Superior temporal gyrus (tissue), 1 donor: ENCODE data around the gene CD247.
A peak's percentile ranks its signal among the peaks of the same experiment; 100 is the strongest.

Experiments
- DNase-seq: peaks from one replicate; pipeline ENCODE4 v3.0.0-alpha.2; 2016; ENCODE audit errors: extremely low spot score

CD247 gene

DNA sequence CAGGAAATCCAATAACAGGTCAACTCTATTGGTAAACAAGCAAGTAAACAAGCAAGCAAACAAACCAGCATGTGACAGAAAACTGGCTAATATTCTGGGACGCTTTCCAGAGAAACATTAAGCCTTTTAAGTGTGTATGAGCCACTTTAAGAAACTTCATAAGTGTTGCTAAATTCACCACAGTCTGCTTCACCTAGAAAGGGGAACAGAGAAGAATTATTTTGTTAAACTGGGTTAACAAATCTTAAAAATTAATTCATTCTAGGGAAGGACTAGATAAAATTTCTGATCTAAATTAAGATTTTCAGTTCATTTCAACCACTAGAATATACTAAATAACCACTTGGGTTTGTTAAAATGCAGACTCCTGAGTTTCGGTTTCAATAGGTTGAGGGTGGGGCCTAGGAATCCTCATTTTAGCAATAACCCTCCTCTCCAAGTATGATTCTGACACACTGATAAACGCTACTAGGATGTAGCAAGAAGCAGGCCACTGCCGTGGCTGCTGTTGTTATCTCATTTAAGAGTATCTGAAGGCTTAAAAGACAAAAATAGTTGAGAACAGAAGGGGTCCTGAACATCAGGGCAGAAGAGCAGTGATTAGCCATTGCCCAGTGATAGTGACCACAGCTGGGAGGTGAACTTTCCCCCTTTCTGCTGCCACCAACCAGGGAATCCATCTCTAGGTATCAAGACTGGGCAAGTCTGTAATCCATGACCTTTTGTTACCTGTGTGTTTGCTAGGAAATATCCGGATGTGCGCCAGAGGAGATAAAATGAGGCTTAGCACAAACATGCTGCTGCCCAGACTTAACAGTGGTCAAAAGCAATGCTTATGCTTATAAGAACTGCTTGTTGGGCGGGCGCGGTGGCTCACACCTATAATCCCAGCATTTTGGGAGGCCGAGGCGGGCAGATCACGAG, 24.0 kb upstream of the CD247 start:
- DNase-seq = no peak

DNA sequence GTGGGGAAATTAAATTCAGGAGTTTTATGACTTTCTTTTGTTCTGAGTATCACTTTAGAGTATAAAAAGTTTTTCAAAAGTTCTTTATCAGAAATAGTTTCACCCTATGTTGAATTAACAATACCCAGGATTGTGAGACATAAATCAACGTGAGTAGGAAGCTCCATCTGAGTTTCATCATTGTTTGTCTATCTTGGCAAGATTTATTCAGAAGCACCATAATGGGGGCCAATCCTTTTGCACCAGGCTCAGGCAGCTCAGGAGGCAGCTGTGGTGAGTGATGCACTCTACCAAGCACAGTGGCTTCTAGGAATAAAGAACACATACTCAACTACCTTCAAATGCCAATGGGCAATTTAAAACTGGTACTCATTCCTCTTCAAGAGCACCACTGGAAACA, 23.3 kb upstream of the CD247 start:
- no peak for DNase-seq

DNA sequence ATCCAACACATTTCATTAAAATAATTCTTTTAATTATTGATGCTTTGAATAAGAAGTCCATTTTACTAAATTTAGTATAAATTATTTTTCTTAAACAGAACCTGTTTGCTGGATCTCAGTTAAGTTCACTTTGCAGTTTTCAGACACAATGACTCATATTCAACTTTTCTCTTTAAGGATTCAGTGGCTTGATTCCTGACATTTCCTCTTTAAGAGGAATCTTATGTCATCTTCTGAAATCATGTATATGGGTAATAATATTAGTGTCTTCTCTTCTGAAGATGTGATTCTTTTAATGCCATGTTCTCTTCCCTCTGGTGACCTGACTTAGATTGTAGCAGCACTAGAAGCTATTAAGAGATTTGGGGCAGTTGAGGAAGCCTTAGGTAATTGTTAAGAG, 22.7 kb upstream of the CD247 start:
- no peak for DNase-seq

DNA sequence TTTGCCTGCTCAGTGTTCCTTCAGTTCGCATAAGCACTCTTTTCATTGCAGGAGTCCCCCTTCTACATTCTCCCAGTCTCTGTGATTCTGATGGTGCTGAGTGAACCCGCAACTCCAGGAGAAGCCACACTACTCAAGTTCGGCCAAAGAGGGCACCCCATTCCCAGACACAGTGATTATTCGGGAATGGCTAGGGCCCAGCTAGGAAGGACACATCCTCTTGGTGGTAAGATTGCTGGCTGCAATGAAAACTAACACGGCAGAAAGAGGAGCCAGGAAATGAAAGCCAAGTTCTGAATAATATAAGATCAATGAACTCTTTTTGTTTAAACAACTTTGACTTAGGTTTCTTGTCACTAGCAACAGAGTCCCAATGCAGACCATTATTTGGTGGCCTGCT, 20.3 kb upstream of the CD247 start:
- peak; percentile 17 for DNase-seq

DNA sequence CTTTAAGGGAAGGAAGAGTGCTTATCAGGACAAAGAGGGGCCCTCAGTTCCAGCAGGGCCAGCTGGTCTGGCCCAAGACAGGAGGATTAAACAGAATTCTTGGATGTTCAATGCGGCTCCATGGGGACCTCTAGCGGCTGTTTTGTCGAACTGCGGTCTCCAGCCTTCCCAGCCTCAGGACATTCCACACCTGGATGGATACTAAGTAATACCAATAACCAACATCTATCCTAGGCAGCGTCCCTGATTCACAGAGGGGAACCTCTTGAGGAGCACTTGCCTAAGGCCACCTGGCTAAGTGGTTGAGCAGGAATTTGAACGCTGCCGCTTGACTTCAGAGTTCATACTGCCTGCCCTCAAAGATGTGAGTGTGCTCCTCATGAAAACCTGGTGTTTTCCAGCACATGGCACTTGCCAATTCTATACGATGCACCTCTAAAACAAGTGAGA, 15.5 kb upstream of the CD247 start:
- peak; percentile 92 for DNase-seq

DNA sequence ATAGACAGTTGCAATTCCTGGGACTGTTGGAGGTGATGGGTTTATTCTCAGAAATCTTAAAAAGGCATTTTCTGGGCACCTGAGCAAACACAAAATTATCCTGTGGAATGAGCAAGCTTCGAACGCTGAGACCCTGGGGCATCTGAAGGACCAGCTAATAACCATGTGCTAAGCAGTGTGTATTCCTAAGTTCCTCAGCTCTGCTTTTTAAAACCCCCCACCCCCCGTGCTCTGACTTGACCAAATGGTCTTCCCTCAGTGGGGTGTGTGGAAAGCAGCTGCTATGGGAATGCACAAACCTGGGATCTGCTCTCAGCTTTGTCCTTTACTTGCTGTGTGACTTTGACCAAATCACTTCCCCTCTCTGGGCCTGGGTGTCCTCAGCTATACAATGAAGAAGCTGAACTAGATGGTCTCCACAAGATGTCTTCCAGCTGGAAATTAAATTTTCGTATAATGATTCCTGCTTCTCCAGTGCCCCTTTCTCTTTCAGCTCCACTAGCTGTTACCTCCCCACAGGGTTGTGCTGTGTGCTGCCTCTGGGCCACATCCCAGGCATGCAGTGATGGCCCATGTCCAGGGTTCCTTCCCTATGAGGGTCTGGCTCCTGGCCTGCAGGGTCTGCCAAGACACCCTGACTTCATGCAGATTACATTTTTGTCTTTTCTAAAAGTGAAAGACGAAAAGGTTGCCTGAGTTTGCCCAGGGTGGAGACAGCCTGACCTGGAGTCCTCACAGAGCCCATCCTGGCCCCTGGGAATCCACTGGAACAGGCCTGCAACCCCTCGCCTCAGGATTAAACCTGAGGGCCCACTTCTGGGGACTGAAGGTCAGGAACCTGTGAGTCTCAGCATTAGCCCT, 14.9 kb upstream of the CD247 start:
- no peak for DNase-seq

DNA sequence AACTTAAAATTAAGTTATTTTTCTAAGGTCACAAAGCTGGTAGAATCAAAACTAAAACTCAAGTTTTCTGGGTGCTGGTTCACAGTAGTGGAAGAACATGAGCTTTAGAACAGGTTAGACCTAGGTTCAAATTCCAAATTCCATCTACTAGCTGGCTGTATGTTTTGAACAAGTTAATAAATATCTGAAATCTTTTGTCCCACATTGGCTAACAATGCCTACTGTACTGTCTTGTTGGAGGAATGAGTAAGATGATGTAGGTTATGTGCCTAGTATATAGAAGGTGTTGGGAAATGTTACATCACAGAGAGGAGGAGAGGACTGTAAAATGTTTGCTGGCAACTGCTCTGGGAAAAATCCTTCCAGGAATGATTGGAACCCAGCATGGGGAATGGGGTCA, 14.0 kb upstream of the CD247 start:
- no peak for DNase-seq

DNA sequence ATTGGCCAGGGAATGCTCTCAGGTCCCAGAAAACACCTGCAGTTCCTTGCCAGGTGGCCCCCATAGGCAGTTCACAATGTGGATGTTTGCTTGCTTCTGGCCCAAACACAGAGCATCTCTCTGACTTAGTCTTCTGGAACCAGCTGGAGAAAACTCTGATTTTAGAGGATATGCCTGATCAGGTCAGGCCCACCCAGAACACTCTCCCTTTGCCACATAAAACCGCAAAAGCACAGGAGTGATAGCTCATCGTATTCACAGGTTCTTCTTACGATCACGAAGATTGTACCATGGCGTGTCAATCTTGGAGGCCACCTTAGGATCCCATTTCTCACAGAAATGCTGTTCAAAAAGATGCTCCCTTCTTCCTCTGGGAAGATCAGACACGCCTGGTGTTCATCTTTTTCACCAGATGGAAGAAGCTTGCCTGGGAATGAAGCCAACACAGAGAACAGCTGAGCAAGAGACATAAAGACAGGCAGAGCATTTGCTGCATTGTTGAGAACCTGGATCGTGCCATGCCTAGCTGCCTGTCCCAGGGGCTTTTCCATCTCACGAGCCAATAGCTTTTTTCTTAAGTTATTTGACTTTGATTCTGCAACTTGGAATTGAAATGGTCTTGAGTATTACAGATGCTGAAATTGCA, 11.6 kb upstream of the CD247 start:
- DNase-seq = peak; percentile 72

DNA sequence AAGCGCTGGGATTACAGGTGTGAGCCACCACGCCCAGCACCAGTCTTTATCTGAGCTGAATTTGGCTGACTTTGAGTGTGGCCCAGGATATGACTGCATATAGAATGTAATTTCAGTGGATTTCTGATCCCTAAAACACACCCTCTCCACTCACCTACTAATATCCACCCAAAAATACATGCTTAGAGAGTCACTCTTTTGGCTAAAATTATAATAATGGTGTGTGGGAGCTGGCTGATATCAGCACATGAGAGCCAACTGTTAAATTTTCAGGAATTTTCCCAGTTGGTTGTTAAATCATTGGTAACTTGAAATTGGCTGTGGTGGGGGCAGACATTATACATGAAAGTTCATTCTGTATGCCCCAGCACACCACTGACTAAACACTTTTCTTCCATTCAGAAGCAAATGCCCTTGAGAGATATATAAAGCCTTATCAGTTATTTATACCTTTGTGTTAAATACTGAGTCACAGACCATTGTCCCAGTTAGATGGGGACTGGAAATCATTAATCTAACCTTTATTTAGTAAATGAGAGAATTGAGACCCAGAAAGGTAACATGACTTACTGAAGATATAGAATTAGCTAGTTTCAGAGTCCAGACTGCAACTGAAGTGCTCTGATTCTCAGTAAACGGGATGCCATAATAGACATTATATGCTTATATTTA, 9.9 kb upstream of the CD247 start:
- no peak for DNase-seq

DNA sequence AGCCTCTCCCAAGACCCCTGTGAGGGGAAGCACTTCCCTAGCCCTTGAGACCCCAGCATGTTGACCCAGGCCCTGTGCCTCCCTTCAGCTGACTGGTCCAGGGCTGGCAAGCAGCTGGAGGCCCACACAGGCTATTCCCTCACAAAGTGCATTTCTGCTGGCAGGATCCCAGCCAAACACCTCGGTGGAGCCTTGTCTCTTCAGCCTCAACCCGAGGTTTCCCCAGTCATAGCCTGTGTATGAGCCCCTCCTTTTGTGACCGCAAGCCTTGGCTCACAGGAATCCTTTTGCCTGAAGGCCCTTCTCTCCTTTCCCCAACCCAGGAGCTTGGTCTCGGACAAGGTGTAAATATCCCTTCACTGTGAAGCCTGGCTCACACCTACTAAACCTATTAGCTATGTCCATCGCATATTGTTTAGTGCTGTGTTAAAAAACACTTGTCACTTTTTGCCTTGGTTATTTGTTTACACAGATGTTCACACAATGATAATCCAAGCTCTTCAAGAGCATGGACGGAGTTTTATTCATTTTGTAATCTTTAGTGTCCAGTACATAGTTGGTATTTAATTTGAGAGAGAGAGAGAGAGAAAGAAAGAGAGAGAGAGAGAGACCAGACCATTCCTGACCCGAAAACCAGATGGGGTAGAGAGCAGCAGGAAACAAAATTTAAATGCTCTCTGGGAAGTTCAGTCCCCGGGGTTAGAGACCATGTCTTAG, 8.5 kb upstream of the CD247 start:
- no peak for DNase-seq

DNA sequence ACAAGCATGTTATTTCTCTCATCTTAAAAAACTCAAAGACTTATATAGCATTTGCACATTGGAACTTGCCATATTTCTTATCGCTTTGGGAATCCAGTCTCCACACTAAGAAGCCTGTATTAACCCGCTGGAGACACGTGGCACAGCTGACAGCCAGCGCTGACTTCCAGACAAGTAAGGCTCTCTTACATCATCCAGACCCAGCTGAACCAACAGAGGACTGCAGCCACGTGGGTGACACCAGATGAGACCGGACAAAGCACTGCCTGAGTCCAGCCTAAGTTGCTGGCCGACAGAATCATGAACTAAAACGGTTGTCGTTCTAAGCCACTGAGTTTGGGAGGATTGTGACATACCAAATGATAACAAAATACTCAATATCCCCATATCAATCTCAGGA, 6.3 kb upstream of the CD247 start:
- peak; percentile 95 for DNase-seq

DNA sequence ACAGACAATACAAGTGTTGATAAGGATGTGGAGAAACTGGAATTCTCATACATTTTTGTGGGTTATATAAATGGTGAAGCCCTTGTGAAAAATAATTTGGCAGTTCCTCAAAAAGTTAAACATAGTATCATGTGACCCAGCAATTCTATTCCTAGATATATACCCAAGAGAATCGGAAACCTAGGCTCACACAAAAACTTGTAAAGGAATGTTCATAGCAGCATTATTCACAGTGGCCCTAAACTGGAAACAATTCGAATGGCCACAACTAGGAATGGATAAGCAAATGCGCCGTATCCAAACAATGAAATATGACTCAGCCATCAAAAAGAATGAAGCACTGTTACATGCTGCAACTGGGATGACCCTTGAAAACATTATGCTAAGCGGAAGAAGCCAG, 3.9 kb upstream of the CD247 start:
- no peak for DNase-seq

DNA sequence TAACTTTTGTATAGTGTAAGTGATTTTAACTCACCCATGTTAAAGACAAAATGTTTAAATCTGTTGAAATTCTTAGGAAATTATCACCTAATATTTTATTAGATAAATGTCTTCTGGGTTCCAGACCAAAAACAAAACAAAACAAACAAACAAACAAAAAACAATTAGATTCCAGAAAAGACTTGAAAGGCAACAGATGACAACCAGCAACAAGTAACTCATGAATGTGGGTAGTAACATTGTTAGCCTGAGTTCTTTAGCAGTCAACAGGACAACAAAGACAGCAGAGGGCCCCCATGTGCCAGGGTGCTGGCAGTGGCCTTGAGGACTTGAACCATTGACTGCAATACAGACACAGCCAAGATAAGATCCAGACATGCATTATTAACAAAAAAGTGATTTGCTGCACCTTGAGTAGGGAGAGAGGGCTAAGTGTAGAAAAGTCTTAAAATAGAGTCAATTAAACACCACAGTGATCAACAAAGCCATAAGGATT, 2.4 kb upstream of the CD247 start:
- DNase-seq = peak; percentile 65

DNA sequence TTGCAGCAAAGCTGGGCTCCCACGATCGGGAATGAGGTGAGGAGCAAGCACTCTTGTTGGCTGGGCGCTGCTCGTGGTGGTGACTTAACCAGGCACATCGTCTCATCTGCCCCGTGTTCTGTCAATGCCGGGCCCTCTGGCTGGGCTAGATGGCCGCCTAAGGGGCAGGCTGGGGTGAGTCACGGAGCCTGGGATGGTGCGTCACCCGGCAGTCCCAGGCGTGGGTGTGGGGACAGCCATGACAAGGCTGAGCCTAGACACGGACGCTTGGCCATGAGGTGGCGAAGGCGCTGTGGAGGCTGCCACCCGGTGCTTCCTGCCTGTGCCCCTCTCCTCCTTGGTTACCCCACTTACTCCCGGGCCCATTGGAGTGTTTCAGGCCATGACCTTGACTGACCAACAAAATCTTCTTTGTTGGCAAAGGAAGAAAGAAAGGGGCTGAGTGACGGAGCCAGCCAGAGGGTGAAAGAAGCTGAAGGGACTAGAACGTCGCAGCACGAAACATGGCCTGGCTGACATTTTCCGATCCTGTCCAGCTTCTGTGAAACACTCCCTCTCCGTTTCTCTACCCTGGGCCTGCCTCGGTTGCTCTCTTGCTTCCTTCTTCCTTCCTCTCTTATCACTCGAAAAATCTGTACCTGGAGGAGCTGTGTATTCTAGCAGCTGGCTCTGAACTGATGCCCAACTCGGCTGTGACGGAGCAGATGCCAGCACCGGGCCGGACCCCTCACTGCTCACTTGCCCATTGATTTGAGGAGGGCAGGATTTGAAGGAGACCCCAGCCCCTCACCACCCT, 596 bp downstream of the CD247 start:
- no peak for DNase-seq

DNA sequence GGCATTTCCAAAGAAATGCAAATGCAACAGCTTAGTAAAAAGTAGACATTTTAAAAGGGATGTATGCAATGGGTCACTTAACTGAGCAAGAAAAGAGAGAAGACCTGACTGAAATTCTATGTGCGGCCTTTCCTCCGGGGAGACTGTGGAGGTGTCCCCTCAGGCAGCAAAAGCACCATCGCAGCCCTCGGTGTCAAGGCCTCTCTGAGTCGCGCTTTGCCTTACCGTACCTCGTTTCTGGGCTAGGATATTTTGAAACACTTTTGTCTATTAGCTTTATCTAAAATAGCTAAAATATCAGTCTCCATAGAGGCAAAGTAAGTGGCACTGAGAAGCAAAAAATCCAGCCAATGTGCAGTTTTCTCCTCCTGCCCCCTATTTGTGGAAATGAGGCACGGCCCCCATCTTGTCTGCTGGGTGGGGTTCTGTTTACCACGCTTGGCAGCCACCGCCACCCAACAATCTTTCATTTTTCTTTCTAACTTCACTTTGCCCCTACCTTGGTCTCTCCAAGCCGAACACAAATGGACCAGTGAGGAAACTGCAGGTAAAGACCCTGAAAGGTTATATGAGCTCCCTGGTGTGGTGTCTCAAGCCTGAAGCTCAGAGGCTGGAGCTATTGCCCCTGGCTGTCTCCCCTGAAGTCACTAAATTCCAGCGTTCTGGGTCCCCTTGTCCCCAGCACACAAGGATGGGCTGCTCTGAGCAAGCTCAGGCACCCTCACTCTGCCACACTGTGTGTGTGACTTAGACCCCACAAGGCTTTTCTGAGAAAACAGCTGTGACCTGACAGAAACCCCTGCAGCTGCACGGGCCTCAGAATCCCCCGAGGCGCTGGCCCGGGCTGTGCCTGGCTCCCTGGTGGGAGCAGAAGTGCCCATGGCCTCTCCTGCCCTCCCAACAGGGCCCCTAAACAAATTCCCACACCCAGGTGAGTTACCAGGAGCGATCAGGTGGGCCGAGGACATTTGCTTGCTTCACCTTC, 1.6 kb downstream of the CD247 start:
- no peak for DNase-seq

DNA sequence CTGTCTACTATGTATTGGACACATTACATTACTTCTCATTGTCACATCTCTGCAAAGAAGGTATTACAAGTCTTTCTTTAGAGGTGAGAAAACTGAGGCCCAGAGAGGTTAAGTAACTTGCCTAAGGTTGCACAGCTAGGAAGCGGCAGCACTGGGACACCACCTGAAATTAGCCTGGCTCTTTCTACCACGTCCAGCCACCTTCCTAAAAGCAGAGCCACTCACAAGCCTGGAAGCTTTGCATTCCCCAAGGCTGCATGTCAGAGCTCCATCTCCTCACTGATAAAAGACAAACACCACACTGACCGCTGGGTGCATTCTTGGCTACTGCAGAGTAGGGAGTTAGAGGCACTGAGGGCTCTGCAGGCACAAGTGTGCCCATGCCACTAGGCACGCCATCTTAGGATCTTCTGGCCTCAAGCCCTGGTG, 2.4 kb downstream of the CD247 start:
- DNase-seq = no peak

DNA sequence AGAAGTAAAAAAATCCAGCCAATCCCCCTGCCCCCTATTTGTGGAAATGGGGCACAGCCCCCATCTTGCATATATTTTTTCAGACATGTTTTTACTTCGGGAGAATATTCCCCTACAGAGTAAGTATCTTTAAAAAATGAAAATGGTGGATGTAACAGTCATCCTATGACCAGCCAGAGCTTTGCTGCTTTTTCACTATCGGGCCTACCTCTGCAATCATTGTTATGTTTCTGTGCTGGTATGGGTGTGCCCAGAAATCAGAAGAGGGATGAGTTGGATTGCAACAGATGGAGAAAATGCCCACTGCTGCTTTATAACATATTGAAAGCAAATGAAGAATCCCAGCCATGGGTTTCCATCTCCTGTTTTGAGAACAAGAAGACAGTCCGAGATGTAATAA, 2.9 kb downstream of the CD247 start:
- no peak for DNase-seq

DNA sequence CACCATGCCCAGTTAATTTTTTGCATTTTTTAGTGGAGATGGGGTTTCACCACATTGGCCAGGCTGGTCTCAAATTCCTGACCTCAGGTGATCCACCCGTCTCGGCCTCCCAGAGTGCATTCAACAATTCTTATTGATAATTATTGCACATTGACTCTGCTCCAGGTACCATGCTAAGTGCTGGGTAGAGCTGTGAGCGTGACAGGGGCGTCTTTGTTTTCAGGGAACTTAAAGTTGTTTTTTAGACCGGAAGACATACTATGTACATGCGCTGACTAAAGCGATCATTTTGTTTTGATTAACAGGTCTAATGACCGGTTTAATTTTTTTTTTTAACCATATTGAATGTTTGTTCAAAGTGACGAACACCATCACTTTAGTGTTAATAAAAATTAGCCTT, 4.0 kb downstream of the CD247 start:
- DNase-seq = no peak
